IPS DF 6.9 (cell line): ENCODE data around the gene ADGB.

Experiments used
- DNase-seq: peaks from one replicate; pipeline ENCODE4 v3.0.0-alpha.2; 2013; ENCODE audit warnings: low read depth, low spot score
- H3K27ac ChIP-seq: one replicate; pipeline ENCODE4 v1.5.1; 2013; ENCODE audit warnings: low read length, control low read depth
- H3K27me3 ChIP-seq: 2 replicates; pipeline ENCODE4 v1.6.1; 2013; ENCODE audit warnings: mild to moderate bottlenecking, low read length; ENCODE audit not compliant: control insufficient read depth, insufficient read depth
- H3K36me3 ChIP-seq: 2 replicates; pipeline ENCODE4 v1.6.1; 2013; ENCODE audit warnings: low read length; ENCODE audit not compliant: control insufficient read depth, insufficient read depth
- H3K4me1 ChIP-seq: 2 replicates; pipeline ENCODE4 v1.6.1; 2013; ENCODE audit warnings: low read length; ENCODE audit not compliant: control insufficient read depth, insufficient read depth
- H3K4me3 ChIP-seq: 2 replicates; pipeline ENCODE4 v1.5.1; 2013; ENCODE audit warnings: mild to moderate bottlenecking, low read length
- H3K9me3 ChIP-seq: 2 replicates; pipeline ENCODE4 v1.6.1; 2013; ENCODE audit warnings: low read length, inconsistent platforms; ENCODE audit not compliant: control insufficient read depth, insufficient read depth
- WGBS: extraction: QIAGEN DNeasy Blood & Tissue Kit; methylation state at CpG from one replicate; pipeline ENCODE4 v1.1.7; 2013; ENCODE audit warnings: mixed read lengths, missing lambda C conversion rate; ENCODE audit not compliant: insufficient read length, insufficient coverage; 5-methylcytosine and 5-hydroxymethylcytosine counted together

Gene ADGB

GRCh38 chr6:146673069-146673468, 74.3 kb downstream of the ADGB start:
- WGBS, result no CpG with 5 or more reads among the region's 3 CpGs

GRCh38 chr6:146679386-146679785, 80.6 kb downstream of the ADGB start:
- H3K4me3 ChIP-seq, result no peak overlapping the region
- H3K4me1 ChIP-seq, result no peaks in the 10 kb centered on the region
- no peak for DNase-seq
- no peak overlapping the region for H3K27ac ChIP-seq
- H3K36me3 ChIP-seq, result no peaks in the 10 kb centered on the region
- no peaks in the 10 kb centered on the region for H3K9me3 ChIP-seq
- no peaks in the 10 kb centered on the region for H3K27me3 ChIP-seq
- WGBS, result no CpG with 5 or more reads among the region's 3 CpGs

More at GRCh38 chr6:146673069-146673468, 74.3 kb downstream of the ADGB start:
- H3K27ac ChIP-seq, result no peak overlapping the region
- no peaks in the 10 kb centered on the region; the same call in 1 of the 2 replicates for H3K4me1 ChIP-seq
- no peak for DNase-seq
- H3K4me3 ChIP-seq, result no peak overlapping the region
- no peaks in the 10 kb centered on the region for H3K36me3 ChIP-seq
- H3K27me3 ChIP-seq, result no peaks in the 10 kb centered on the region
- H3K9me3 ChIP-seq, result no peaks in the 10 kb centered on the region

- Histone ChIP-seq H3K4me3 (no peak overlapping the region), H3K9me3 (no peaks in the 10 kb centered on the region), H3K27ac (no peak overlapping the region), H3K4me1 (no peaks in the 10 kb centered on the region), H3K36me3 (no peaks in the 10 kb centered on the region), H3K27me3 (no peaks in the 10 kb centered on the region)
- no CpG with 5 or more reads among the region's 1 CpG for WGBS
- DNase-seq, result no peak
Observed at GRCh38 chr6:146682919-146683318, 84.1 kb downstream of the ADGB start.

- Histone ChIP-seq H3K9me3 (no peaks in the 10 kb centered on the region), H3K36me3 (no peaks in the 10 kb centered on the region), H3K27ac (no peak overlapping the region), H3K27me3 (no peaks in the 10 kb centered on the region), H3K4me3 (no peak overlapping the region), H3K4me1 (no peaks in the 10 kb centered on the region)
- WGBS, result no CpG with 5 or more reads among the region's 4 CpGs
- DNase-seq, result no peak
Observed at GRCh38 chr6:146689806-146690205, 91.0 kb downstream of the ADGB start.

- no peaks in the 10 kb centered on the region for H3K4me1 ChIP-seq
- WGBS, result no CpG with 5 or more reads among the region's 4 CpGs
- no peaks in the 10 kb centered on the region for H3K9me3 ChIP-seq
- no peaks in the 10 kb centered on the region for H3K27me3 ChIP-seq
- DNase-seq, result no peak
- no peak overlapping the region for H3K27ac ChIP-seq
- H3K36me3 ChIP-seq, result no peaks in the 10 kb centered on the region
- H3K4me3 ChIP-seq, result no peak overlapping the region
Observed at GRCh38 chr6:146693342-146693741, 94.6 kb downstream of the ADGB start.

GRCh38 chr6:146697921-146698320, 99.1 kb downstream of the ADGB start:
- Histone ChIP-seq H3K36me3 (no peaks in the 10 kb centered on the region), H3K9me3 (no peaks in the 10 kb centered on the region), H3K4me3 (no peak overlapping the region), H3K27ac (no peak overlapping the region), H3K4me1 (no peaks in the 10 kb centered on the region), H3K27me3 (no peaks in the 10 kb centered on the region)
- WGBS, result no CpG with 5 or more reads among the region's 2 CpGs
- no peak for DNase-seq

- Histone ChIP-seq H3K27ac (no peak overlapping the region), H3K9me3 (no peaks in the 10 kb centered on the region), H3K4me1 (no peaks in the 10 kb centered on the region), H3K4me3 (no peak overlapping the region), H3K27me3 (no peaks in the 10 kb centered on the region), H3K36me3 (no peaks in the 10 kb centered on the region)
- WGBS, result no CpG with 5 or more reads among the region's 6 CpGs
- DNase-seq, result peak; percentile 33
Observed at GRCh38 chr6:146700078-146700686, 101.4 kb downstream of the ADGB start.

- no CpG with 5 or more reads among the region's 2 CpGs for WGBS
Observed at GRCh38 chr6:146701632-146702031, 102.9 kb downstream of the ADGB start.

GRCh38 chr6:146709036-146709622, 110.4 kb downstream of the ADGB start:
- DNase-seq, result no peak
- Histone ChIP-seq H3K4me3 (no peak overlapping the region), H3K9me3 (no peaks in the 10 kb centered on the region), H3K27me3 (no peaks in the 10 kb centered on the region), H3K27ac (no peak overlapping the region), H3K36me3 (no peaks in the 10 kb centered on the region), H3K4me1 (no peaks in the 10 kb centered on the region)
- no CpG with 5 or more reads among the region's 2 CpGs for WGBS

More at GRCh38 chr6:146701632-146702031, 102.9 kb downstream of the ADGB start:
- DNase-seq, result no peak
- Histone ChIP-seq H3K9me3 (no peaks in the 10 kb centered on the region), H3K36me3 (no peaks in the 10 kb centered on the region), H3K27ac (no peak overlapping the region), H3K4me3 (no peak overlapping the region), H3K27me3 (no peaks in the 10 kb centered on the region), H3K4me1 (no peaks in the 10 kb centered on the region)

- Histone ChIP-seq H3K27me3 (no peaks in the 10 kb centered on the region), H3K9me3 (no peaks in the 10 kb centered on the region), H3K36me3 (no peaks in the 10 kb centered on the region), H3K27ac (no peak overlapping the region), H3K4me3 (no peak overlapping the region), H3K4me1 (no peaks in the 10 kb centered on the region)
- WGBS, result no CpG with 5 or more reads among the region's 4 CpGs
- no peak for DNase-seq
Observed at GRCh38 chr6:146719387-146719786, 120.6 kb downstream of the ADGB start.

GRCh38 chr6:146739696-146740095, 140.9 kb downstream of the ADGB start:
- no peaks in the 10 kb centered on the region for H3K27me3 ChIP-seq
- 100% methylated on average over 2 of the region's 3 CpGs for WGBS
- H3K9me3 ChIP-seq, result no peaks in the 10 kb centered on the region
- no peak overlapping the region for H3K4me3 ChIP-seq
- no peak overlapping the region for H3K27ac ChIP-seq
- H3K4me1 ChIP-seq, result no peaks in the 10 kb centered on the region
- DNase-seq, result no peak
- no peaks in the 10 kb centered on the region for H3K36me3 ChIP-seq
